Measurements from ENCODE around the gene IL34.

IL34 gene

DNA sequence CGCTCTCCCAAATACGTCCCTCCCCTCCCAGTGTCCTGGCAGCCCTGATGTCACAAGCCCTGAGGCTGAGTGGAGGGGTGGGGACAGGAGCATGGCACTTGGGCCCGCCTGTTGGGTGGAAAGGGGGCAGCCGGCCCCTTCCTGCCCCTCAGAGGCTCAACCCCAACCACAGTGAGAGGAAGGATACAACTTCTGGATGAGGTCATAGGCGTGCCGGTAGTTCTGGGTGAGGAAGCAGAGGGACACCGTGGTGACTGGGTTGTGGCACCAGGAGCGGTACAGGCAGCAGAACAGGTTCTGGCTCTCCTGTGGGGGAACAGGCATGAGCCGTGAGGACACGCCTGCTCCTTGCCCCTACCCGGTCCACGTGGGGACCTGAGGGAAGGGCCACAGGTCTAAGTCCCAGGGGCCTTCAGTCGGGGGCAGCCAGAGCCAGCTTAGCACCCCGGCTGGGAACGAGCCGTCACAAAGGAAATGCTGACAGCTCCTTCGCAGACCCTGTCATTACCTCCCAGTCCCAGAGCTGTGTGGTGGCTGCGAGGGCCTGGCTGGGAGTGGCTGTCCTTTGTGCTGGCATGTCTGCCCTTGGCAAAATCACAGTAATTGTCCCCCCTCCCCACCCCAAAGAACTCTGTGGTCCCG lies 50.7 kb downstream of the IL34 start:
- H3K9me3 Mint-ChIP-seq, result no peaks in the 10 kb centered on the region
- peak overlapping the region; percentile 62 to 82 for H3K27ac Mint-ChIP-seq
- no peak overlapping the region for H3K4me3 Mint-ChIP-seq
- peak; percentile 40 for ATAC-seq (replicated peaks)
- H3K27me3 Mint-ChIP-seq, result no peaks in the 10 kb centered on the region
- H3K36me3 Mint-ChIP-seq (ENCODE audit: insufficient read depth), result peaks cover 7% of the 10 kb centered on the region
- DNase-seq, result no peak
- H3K4me1 Mint-ChIP-seq (ENCODE audit: low read depth in 2 of 2), result peaks cover 23% of the 10 kb centered on the region in 2 donors

DNA sequence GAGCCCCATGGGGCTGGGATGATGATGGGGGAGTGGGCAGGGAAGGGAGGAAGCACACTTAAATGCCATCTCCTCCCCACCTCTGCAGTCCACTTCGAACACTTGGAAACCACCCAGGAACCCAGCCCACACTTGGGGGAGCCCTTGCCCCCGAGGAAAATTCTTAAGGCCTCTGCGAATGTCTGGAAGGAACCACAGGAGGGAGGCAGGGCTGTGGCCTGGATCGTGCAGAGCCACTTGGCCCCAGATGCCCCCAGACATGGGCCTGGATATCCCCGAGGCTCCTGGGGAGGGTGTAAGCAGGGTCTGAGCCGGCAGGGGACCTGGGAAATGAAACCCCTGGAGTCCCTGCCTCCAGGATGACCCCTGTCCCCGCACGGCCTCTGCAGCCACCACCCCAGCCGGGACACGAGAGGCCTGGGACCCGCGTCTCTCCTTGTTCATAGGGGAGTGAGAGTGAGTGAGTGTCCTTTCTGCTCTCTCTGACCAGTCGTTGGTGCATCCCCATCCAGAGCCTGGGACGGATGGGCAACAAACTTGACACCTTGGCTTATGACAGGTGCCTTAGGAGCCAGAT lies 51.3 kb downstream of the IL34 start:
- ATAC-seq (replicated peaks), result no peak
- Mint-ChIP-seq H3K36me3 (ENCODE audit: insufficient read depth) (peaks cover 7% of the 10 kb centered on the region), H3K4me3 (no peak overlapping the region), H3K9me3 (no peaks in the 10 kb centered on the region), H3K4me1 (ENCODE audit: low read depth in 2 of 2) (peaks cover 24 to 27% of the 10 kb centered on the region in 2 donors), H3K27me3 (no peaks in the 10 kb centered on the region), H3K27ac (peak overlapping the region; percentile 62 to 82)
- DNase-seq, result no peak

- H3K4me1 Mint-ChIP-seq (ENCODE audit: low read depth in 2 of 2), result peaks cover 24 to 27% of the 10 kb centered on the region in 2 donors
- no peaks in the 10 kb centered on the region for H3K27me3 Mint-ChIP-seq
- H3K36me3 Mint-ChIP-seq (ENCODE audit: insufficient read depth), result no peaks in the 10 kb centered on the region
- no peak overlapping the region for H3K4me3 Mint-ChIP-seq
- no peaks in the 10 kb centered on the region for H3K9me3 Mint-ChIP-seq
- peak overlapping the region; percentile 28 to 88 for H3K27ac Mint-ChIP-seq
- ATAC-seq (replicated peaks) (no peak), DNase-seq (no peak)
Observed at GRCh38 chr16:70698901-70699300, 52.5 kb downstream of the IL34 start.

DNA sequence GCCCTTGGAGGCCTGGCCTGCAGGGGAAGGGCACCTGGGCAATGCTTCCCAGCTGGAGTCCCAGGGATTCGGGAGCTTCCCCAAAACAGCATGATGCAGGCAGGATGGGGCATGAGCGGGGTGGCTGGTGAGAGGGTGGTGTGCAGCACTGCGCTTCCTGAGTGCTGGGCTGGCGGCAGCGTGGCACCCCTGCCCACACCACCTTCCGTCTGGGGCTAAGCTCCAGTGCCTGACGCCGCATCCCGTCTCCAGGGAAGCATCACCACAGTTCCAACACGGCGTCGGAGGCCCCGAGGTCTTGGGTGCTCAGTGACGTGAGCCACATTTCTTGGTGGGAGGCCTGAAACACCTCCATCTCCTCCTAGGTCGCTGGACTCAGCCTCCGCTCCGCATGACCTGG lies 53.3 kb downstream of the IL34 start:
- H3K27ac Mint-ChIP-seq, result no peak overlapping the region
- no peak for DNase-seq
- H3K36me3 Mint-ChIP-seq (ENCODE audit: insufficient read depth), result no peaks in the 10 kb centered on the region
- ATAC-seq (replicated peaks), result no peak
- no peaks in the 10 kb centered on the region for H3K9me3 Mint-ChIP-seq
- H3K4me1 Mint-ChIP-seq (ENCODE audit: low read depth in 2 of 2), result peaks cover 24 to 27% of the 10 kb centered on the region in 2 donors
- H3K27me3 Mint-ChIP-seq, result no peaks in the 10 kb centered on the region
- no peak overlapping the region for H3K4me3 Mint-ChIP-seq

GRCh38 chr16:70700101-70701020 lies 54.0 kb downstream of the IL34 start:
- no peak overlapping the region for H3K27ac Mint-ChIP-seq
- no peak overlapping the region for H3K4me3 Mint-ChIP-seq

GRCh38 chr16:70701036-70701435 lies 54.7 kb downstream of the IL34 start:
- Mint-ChIP-seq H3K4me1 (ENCODE audit: low read depth in 2 of 2) (peaks cover 16 to 19% of the 10 kb centered on the region in 2 donors), H3K27ac (peak overlapping the region in 1 of 2 donors; percentile 82), H3K9me3 (no peaks in the 10 kb centered on the region), H3K4me3 (no peak overlapping the region), H3K36me3 (ENCODE audit: insufficient read depth) (no peaks in the 10 kb centered on the region), H3K27me3 (no peaks in the 10 kb centered on the region)
- DNase-seq (no peak), ATAC-seq (replicated peaks) (no peak)

More at GRCh38 chr16:70700101-70701020, 54.0 kb downstream of the IL34 start:
- no peaks in the 10 kb centered on the region for H3K36me3 Mint-ChIP-seq (ENCODE audit: insufficient read depth)
- no peaks in the 10 kb centered on the region for H3K27me3 Mint-ChIP-seq
- ATAC-seq (replicated peaks) (no peak), DNase-seq (no peak)
- H3K9me3 Mint-ChIP-seq, result no peaks in the 10 kb centered on the region
- H3K4me1 Mint-ChIP-seq (ENCODE audit: low read depth in 2 of 2), result peaks cover 22 to 25% of the 10 kb centered on the region in 2 donors

- no peak for DNase-seq
- peak overlapping the region; percentile 74 to 82 for H3K27ac Mint-ChIP-seq
- peaks cover 10 to 18% of the 10 kb centered on the region in 2 donors for H3K4me1 Mint-ChIP-seq (ENCODE audit: low read depth in 2 of 2)
- H3K9me3 Mint-ChIP-seq, result no peaks in the 10 kb centered on the region
- no peak overlapping the region for H3K4me3 Mint-ChIP-seq
- H3K36me3 Mint-ChIP-seq (ENCODE audit: insufficient read depth), result peaks cover 3% of the 10 kb centered on the region
- H3K27me3 Mint-ChIP-seq, result no peaks in the 10 kb centered on the region
- ATAC-seq (replicated peaks), result no peak
Observed at GRCh38 chr16:70701596-70701995, 55.2 kb downstream of the IL34 start.

DNA sequence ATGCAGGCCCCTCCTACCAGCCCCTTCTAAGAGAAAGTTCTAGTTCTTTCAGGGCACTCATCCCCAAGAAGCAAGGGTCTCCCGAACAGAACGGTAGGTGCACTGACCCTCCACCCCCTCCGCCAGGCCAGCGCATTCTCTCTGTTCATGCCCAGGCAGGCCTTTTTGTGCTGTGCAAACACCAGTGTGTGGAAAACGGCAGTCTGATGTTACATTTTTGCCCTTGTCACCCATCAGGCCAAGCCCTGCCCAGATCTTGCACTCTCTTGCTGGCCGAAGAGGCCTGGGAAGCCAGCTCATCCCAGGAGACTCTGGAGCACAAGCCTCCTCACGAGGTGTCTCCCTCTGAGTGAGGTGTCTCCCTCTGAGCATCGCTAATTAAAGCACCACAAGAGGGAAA lies 55.6 kb downstream of the IL34 start:
- ATAC-seq (replicated peaks) (no peak), DNase-seq (no peak)
- peaks cover 6 to 18% of the 10 kb centered on the region in 2 donors for H3K4me1 Mint-ChIP-seq (ENCODE audit: low read depth in 2 of 2)
- H3K27me3 Mint-ChIP-seq, result no peaks in the 10 kb centered on the region
- no peaks in the 10 kb centered on the region for H3K9me3 Mint-ChIP-seq
- H3K27ac Mint-ChIP-seq, result peak overlapping the region; percentile 74 to 82
- H3K4me3 Mint-ChIP-seq, result no peak overlapping the region
- H3K36me3 Mint-ChIP-seq (ENCODE audit: insufficient read depth), result peaks cover 3% of the 10 kb centered on the region

DNA sequence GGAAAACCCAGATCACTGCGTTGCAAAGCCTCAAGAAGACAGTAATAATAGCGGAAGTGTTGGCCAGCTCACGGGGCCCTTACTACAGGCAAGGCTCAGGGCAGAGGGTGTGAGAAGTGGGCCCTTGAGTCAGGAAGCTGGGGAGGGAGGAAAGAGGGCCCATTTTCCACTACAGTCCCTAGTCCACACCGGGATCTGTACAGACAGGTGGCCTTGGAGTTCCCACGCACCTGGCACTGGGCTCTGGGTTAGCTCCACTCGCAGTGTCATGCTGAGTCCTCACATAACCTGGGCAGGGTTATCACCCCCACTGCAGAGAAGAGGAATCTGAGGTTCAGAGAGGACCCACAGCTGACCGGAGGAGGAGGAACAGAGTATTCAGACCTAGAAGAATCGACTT lies 56.3 kb downstream of the IL34 start:
- peaks cover 6 to 18% of the 10 kb centered on the region in 2 donors for H3K4me1 Mint-ChIP-seq (ENCODE audit: low read depth in 2 of 2)
- peaks cover 3% of the 10 kb centered on the region for H3K36me3 Mint-ChIP-seq (ENCODE audit: insufficient read depth)
- no peaks in the 10 kb centered on the region for H3K9me3 Mint-ChIP-seq
- no peaks in the 10 kb centered on the region for H3K27me3 Mint-ChIP-seq
- DNase-seq (no peak), ATAC-seq (replicated peaks) (no peak)
- H3K4me3 Mint-ChIP-seq, result no peak overlapping the region
- H3K27ac Mint-ChIP-seq, result peak overlapping the region; percentile 74 to 82

GRCh38 chr16:70703041-70703834 lies 56.9 kb downstream of the IL34 start:
- Mint-ChIP-seq H3K4me3 (no peak overlapping the region), H3K27ac (peak overlapping the region in 1 of 2 donors; percentile 51), H3K9me3 (no peaks in the 10 kb centered on the region), H3K36me3 (ENCODE audit: insufficient read depth) (peaks cover 3% of the 10 kb centered on the region), H3K4me1 (ENCODE audit: low read depth in 2 of 2) (peaks cover 6 to 14% of the 10 kb centered on the region in 2 donors), H3K27me3 (no peaks in the 10 kb centered on the region)
- ATAC-seq (replicated peaks), result no peak
- no peak for DNase-seq

GRCh38 chr16:70703835-70704381 lies 57.5 kb downstream of the IL34 start:
- no peak for ATAC-seq (replicated peaks)
- DNase-seq, result no peak
- Mint-ChIP-seq H3K4me3 (no peak overlapping the region), H3K9me3 (no peaks in the 10 kb centered on the region), H3K27ac (peak overlapping the region in 1 of 2 donors; percentile 51), H3K36me3 (ENCODE audit: insufficient read depth) (peaks cover 3% of the 10 kb centered on the region), H3K27me3 (no peaks in the 10 kb centered on the region), H3K4me1 (ENCODE audit: low read depth in 2 of 2) (peaks cover 6 to 14% of the 10 kb centered on the region in 2 donors)

GRCh38 chr16:70704586-70704985 lies 58.2 kb downstream of the IL34 start:
- no peaks in the 10 kb centered on the region for H3K27me3 Mint-ChIP-seq
- no peak overlapping the region for H3K27ac Mint-ChIP-seq
- H3K36me3 Mint-ChIP-seq (ENCODE audit: insufficient read depth), result peaks cover 3% of the 10 kb centered on the region
- no peaks in the 10 kb centered on the region for H3K9me3 Mint-ChIP-seq
- peaks cover 6 to 9% of the 10 kb centered on the region in 2 donors for H3K4me1 Mint-ChIP-seq (ENCODE audit: low read depth in 2 of 2)
- ATAC-seq (replicated peaks), result no peak
- no peak overlapping the region for H3K4me3 Mint-ChIP-seq
- DNase-seq, result no peak

DNA sequence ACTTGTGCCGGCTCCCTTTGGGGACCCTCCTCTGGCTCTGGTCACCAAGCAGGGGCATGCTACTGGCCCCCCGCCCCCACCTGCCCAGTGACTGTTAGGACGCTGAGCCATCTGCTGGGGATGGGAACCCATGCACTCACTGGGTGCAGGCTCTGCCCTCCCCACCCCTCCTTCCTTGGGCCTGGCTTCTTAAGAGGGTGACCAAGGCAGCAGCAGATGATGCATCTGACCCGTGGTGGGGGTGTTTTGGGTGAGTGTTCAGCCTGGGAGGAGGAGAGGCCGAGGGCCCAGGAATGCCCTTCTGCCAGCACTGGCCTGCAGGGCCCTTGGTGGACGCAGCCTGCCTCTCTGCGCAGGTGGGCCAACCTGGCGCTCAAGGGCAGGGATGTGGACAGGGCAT lies 58.7 kb downstream of the IL34 start:
- no peak overlapping the region for H3K4me3 Mint-ChIP-seq
- H3K9me3 Mint-ChIP-seq, result no peaks in the 10 kb centered on the region
- H3K27me3 Mint-ChIP-seq, result no peaks in the 10 kb centered on the region
- H3K36me3 Mint-ChIP-seq (ENCODE audit: insufficient read depth), result peaks cover 5% of the 10 kb centered on the region
- peaks cover 6 to 9% of the 10 kb centered on the region in 2 donors for H3K4me1 Mint-ChIP-seq (ENCODE audit: low read depth in 2 of 2)
- DNase-seq, result no peak
- no peak overlapping the region for H3K27ac Mint-ChIP-seq
- ATAC-seq (replicated peaks), result no peak
